Sciatic nerve (tissue), 2 donors: ENCODE data around the gene HSF2. TPM values are rescaled to one million over a fixed set of nuclear protein-coding genes. Genes with fewer than 3 reads are reported as not detected.

ENCODE experiments used
- ATAC-seq: fragments of 200-7000 bp; cut with Tn5 transposase; one replicate; pipeline ENCODE4 v1.9.1; 2020; ENCODE audit warnings: mild to moderate bottlenecking, moderate library complexity
- DNase-seq: peaks from one replicate; pipeline ENCODE4 v3.0.0-alpha.2; 2020; ENCODE audit warnings: low spot score
- intact Hi-C: fragments of 100-400 bp; cut with DNase I; formaldehyde crosslinking; loops from one replicate; pipeline ENCODE4 v1.14.2; 2022
- total RNA-seq: library from RNA; stranded (reverse); fragmentation: NEBNext Ultra II Directional; extraction: Animal tissue kit (Norgen Biotek cat#: 25700); gene quantifications from one replicate; pipeline ENCODE4 v1.2.1, GENCODE V29; 2021
- donor health status: DM: no; HTN: no; CAD: no.
- donor health status: DM: no; HTN: no; CAD: no.

Gene HSF2
- total RNA-seq, 1 donor from 2014 or later = 16.1 TPM

GRCh38 chr6:122392564-122393350 lies 6.7 kb upstream of the HSF2 start:
- ATAC-seq = no peak
- intact Hi-C loops = no loop called here
- no peak for DNase-seq

GRCh38 chr6:122393351-122393896 lies 6.0 kb upstream of the HSF2 start:
- DNase-seq = no peak
- ATAC-seq = no peak
- intact Hi-C loops = no loop called here

- DNase-seq (no peak), ATAC-seq (no peak)
- intact Hi-C loops = no loop called here
These were observed 5.4 kb upstream of the HSF2 start for GRCh38 chr6:122394016-122394415.

GRCh38 chr6:122399055-122399347 lies 451 bp upstream of the HSF2 start:
- DNase-seq (no peak), ATAC-seq (no peak)
- intact Hi-C loops = no loop called here

GRCh38 chr6:122400121-122400450 lies 634 bp downstream of the HSF2 start:
- intact Hi-C loops = no loop called here
- DNase-seq (no peak), ATAC-seq (no peak)

- no peak for ATAC-seq
These were observed 1.1 kb downstream of the HSF2 start for GRCh38 chr6:122400462-122401089.

GRCh38 chr6:122401104-122401503 lies 1.7 kb downstream of the HSF2 start:
- DNase-seq = no peak
- intact Hi-C loops = no loop called here
- ATAC-seq = no peak

More at GRCh38 chr6:122400462-122401089, 1.1 kb downstream of the HSF2 start:
- DNase-seq = no peak
- intact Hi-C loops = no loop called here

GRCh38 chr6:122404444-122404843 lies 5.0 kb downstream of the HSF2 start:
- DNase-seq (no peak), ATAC-seq (no peak)
- intact Hi-C loops = no loop called here

- ATAC-seq (no peak), DNase-seq (no peak)
- intact Hi-C loops = no loop called here
These were observed 6.0 kb downstream of the HSF2 start for GRCh38 chr6:122405417-122405816.

GRCh38 chr6:122406187-122406586 lies 6.7 kb downstream of the HSF2 start:
- ATAC-seq (no peak), DNase-seq (no peak)
- intact Hi-C loops = no loop called here

- DNase-seq = no peak
These were observed 8.3 kb downstream of the HSF2 start for GRCh38 chr6:122407712-122408111.

GRCh38 chr6:122408240-122408639 lies 8.8 kb downstream of the HSF2 start:
- no peak for DNase-seq
- ATAC-seq = no peak
- intact Hi-C loops = no loop called here

More at GRCh38 chr6:122407712-122408111, 8.3 kb downstream of the HSF2 start:
- ATAC-seq = no peak
- intact Hi-C loops = no loop called here

- DNase-seq (no peak), ATAC-seq (no peak)
- intact Hi-C loops = no loop called here
These were observed 9.4 kb downstream of the HSF2 start for GRCh38 chr6:122408702-122409458.

- DNase-seq (no peak), ATAC-seq (no peak)
- intact Hi-C loops = no loop called here
These were observed 12.5 kb downstream of the HSF2 start for GRCh38 chr6:122412001-122412400.

GRCh38 chr6:122416825-122417224 lies 17.4 kb downstream of the HSF2 start:
- intact Hi-C loops = no loop called here
- DNase-seq (no peak), ATAC-seq (no peak)

GRCh38 chr6:122422003-122422402 lies 22.6 kb downstream of the HSF2 start:
- ATAC-seq (no peak), DNase-seq (no peak)
- intact Hi-C loops = no loop called here

- ATAC-seq (no peak), DNase-seq (no peak)
- intact Hi-C loops = no loop called here
These were observed 23.3 kb downstream of the HSF2 start for GRCh38 chr6:122422614-122423267.

GRCh38 chr6:122423734-122424133 lies 24.3 kb downstream of the HSF2 start:
- intact Hi-C loops = no loop called here
- ATAC-seq (no peak), DNase-seq (no peak)

- no peak for DNase-seq
- ATAC-seq = no peak
- intact Hi-C loops = no loop called here
These were observed 27.1 kb downstream of the HSF2 start for GRCh38 chr6:122426597-122426996.

GRCh38 chr6:122428781-122429180 lies 29.3 kb downstream of the HSF2 start:
- DNase-seq = no peak
- no peak for ATAC-seq
- intact Hi-C loops = no loop called here
